Activated naive CD4-positive, alpha-beta T cell treated with anti-CD3 and anti-CD28 coated beads, Interleukin-2, amount 50 U/mL, for 16 hours (primary cell): ENCODE measurements around the gene EPS15.
"Not testable (repeated sequence)": the region's sequence is repeated elsewhere in the genome, so short reads cannot be mapped to it uniquely, and the experiment has no call there.

Experiments
- DNase-seq: peaks from one replicate; pipeline ENCODE4 v3.0.0-alpha.2; 2020

EPS15 gene

DNA sequence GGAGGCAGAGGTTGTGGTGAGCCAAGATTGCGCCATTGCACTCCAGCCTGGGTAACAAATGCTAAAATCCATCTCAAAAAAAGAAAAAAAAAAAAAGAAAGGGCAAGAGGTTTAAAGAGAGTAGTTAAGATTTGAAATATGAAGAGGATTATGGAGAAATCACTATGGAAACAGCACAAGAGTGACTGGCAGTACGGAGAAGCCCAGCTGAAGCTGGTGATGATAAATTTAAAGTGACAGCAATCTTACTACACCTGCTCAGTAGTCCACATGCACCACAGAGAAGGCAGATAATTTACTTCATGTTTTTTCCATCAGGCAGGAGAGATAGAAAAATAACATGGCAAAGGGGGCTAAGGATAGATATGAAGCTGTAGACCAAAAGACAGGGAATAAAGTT is 56.8 kb downstream of the EPS15 start:
- DNase-seq = not testable (repeated sequence)

- DNase-seq = no peak
These were observed 64.5 kb downstream of the EPS15 start for GRCh38 chr1:51454554-51454953.

DNA sequence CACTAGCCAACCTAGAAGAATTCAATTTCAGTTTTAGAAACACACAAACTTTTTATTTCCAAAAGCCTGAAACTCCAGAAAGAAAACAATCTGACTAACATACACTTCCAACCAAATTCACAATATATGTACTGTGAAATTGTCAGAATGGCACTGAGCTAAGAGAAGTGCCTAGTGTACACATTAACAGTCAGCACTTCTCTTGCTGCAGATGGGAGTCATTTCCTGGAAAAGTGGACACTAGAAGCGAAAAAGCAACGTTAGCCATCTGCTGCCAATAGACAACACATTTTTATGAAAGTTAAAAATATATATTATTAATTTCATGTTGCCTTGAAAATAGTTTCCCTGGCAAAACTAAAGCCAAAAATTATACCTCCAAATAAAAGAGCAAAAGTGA is 66.1 kb downstream of the EPS15 start:
- DNase-seq = no peak

DNA sequence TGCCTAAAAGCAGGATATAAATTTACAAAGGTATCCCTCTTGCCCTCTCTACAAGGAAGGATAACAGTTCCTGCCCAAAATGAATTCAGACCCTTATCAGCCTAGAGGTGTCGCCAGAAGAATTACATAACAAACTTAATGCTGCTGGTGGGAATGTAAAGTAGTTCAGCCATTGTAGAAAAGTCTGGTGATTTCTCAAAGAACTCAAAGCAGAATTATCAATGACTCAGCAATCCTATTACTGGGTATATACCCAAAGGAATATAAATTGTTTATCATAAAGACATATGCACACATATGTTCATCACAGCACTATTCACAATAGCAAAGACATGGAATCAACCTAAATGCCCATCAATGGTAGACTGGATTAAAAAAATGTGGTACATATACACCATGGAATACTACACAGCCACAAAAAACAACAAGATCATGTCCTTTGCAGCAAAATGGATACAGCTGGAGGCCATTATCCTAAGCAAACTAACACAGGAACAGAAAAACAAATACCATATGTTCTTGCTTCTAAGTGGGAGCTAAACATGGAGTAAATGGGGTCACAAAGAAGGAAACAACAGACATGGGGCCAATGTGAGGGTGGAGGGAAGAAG is 70.1 kb downstream of the EPS15 start:
- DNase-seq = not testable (repeated sequence)

DNA sequence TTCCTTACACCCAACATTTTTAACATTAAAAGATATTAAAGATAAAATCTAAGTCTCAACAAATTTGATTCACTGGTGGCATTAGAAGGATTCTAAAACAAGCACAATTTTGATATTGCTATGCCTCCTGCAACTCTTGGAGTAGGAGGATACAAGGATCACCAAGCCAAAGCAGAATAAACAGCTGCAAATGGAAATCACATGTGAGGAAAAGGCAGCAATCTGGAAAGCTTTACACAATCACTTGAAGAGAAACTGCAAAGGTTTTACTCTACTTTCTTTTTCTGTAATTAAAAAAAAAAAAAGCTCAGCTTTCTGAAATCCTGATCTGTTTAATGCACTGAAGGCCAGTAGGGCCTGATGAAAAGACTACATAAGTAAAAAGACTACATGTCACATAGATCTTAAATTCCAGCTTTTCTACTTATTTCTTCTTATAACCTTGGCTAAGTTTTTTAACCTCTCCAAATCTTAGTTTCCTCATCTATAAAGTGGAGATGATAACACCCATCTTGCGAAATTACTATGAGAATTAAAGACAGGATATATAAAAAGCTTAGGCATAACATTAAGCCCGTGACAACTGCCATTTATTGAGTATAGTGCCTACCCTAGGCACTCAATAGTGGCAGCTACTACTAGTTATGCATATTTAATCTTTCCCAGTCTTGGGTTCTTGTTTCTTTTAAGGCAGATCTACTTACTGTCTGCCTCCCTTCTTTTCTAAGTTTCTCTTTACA is 73.5 kb downstream of the EPS15 start:
- no peak for DNase-seq

DNA sequence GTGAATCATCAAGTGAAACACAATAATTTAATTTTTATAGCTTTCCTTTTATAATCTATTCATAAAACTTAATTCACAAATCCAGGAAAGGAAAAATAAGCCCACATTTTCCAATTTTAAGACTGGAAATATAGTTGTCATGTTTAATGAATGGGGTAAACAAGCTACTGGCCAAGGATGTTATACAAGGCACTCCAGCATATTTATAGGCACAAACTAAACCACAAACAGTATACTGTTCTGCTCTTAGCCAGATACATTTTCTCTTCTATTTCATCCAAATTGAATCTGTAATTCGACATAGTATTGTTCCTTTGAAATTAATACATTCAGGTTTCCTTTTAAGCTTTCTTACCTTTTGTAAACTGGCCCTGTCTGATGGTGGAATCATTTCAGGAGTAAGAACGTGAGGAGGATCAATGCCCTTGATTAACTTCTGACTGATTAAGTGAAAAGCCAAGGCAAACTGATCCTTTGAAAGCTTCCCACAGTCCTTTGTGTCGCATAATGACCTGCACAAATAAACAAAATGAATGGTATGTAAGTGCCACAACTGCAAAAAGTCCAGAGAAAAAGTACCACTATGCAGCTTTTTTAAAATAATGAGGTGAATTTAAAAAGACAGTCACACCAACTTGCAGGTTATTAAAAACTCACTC is 74.4 kb downstream of the EPS15 start:
- DNase-seq = no peak

GRCh38 chr1:51444096-51444495 is 75.0 kb downstream of the EPS15 start:
- no peak for DNase-seq

DNA sequence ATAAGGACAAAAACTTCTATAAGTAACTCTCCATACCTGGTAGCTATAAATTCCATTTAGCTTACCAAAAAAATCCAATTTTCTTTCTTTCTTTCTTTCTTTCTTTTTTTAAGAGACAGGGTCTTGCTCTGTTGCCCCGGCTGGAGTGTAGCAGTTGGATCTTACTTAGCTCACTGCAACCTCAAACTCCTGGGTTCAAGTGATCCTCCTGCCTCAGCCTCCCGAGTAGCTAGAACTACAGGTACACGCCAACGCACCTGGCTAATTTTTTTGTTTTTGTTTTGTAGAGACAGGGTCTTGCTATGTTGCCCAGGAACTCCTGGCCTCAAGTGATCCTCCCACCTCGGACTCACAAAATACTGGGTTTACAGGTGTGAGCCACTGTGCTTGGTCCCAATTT is 75.5 kb downstream of the EPS15 start:
- DNase-seq = no peak

- DNase-seq = no peak
These were observed 76.5 kb downstream of the EPS15 start for GRCh38 chr1:51442616-51443015.

DNA sequence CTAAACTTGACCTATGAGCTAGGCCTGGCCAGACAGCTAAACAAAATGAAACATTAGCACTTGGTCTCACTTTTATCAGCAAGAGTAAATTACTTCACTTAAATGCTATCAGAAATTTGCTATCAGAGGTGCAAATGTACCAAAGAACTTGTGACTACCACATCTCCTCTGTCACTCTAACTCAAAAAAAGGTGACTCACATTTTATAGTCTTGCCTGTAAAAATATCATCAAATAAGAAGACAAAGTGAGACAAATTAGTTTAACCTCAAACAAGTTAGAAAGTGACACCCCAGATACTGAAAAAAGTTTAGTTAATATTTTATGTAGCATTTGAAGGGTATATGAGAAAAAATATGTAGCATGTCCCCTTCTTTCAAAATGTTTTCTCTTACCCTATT is 76.9 kb downstream of the EPS15 start:
- DNase-seq = no peak

DNA sequence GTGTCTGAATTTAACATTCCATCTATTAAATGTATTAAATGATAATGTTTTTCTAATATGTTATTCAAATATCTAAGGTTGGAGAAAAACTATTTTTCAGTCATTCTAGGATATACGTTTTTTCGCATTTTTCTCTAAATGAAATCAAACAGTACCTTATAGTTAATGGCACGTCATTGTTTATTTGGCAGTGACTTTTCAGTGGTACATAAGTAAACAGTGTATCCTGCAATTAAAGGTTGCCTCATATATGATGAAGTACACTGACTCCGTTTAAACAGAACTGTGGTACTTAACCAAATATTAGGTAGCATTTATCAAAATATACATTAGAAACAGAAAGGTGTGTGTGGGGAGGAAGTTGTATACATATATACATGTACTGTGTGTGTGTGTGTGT is 79.2 kb downstream of the EPS15 start:
- no peak for DNase-seq

- DNase-seq = no peak
These were observed 80.0 kb downstream of the EPS15 start for GRCh38 chr1:51439053-51439452.

GRCh38 chr1:51437391-51437790 is 81.7 kb downstream of the EPS15 start:
- DNase-seq = not testable (repeated sequence)

DNA sequence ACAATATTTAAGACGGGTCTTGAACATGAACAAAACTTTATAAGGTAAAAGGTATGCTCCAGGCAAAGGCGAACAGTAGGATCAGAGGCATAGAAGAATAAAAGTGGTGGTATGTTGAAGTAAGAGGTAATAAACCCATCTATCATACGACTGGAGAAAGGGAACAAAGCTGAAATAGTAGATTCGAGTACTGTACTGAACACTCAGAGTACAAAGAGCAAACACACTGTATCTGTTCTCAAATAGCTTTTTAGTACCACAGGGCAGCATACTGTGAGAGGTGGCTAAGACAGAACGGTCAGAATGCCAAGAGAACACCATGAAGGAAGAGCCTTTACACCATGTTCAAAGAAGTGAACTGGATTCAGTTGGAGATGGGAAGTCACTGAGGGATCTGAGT is 83.2 kb downstream of the EPS15 start:
- DNase-seq = no peak

DNA sequence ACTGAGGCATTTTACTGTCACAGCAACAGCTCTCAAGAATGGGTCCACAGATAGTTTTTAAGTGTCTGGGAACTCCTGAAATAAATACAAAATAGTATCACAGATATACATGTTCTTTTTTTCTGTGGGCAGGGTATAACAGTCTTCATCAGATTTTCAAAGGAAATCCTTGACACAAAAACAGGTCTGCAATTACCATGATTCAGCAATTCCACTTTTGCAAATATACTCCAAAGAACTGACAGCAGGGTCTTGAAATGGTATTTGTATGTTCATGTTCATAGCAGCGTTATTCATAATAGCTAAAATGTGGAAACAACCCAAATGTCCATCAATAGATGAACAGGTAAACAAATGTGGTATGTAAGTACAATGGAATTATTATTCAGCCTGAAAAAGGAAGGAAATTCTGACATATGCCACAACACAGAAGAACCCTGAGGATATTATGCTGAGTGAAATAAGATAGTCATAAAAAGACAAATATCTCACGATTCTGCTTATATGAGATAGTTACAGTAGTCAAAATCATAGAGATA is 85.0 kb downstream of the EPS15 start:
- no peak for DNase-seq

DNA sequence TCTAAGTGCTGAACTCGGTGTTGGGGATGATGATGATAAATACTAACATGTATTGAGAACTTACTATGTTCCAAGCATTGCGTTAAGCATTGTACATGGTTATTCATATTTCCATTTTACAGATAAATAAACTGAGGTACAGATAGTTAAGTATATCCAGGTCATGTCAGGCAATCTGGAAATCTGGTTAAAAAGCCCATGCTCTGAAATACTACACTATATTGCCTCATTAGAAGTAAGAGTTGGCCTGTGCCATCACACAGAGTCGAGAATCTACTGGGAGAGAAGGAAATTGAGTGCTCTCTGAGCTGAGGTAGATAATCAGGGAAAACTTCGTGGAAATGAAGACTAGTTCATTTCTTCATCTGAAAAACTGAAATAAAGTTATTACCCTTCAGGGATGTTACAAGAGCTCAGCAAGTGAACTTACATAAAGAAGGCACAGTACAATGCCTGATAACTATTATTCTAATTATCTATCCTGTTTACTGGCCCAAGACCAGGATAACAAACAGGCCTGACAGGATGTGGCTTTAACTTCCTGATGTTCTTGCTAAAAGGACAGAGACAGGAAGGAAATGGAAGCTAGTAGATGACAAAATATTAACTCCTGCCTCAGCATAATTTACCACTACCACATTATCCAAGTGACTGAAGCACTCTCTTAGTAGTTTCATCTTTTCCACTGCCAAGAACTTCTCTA is 85.6 kb downstream of the EPS15 start:
- DNase-seq = no peak

GRCh38 chr1:51432146-51432545 is 86.9 kb downstream of the EPS15 start:
- DNase-seq = no peak

DNA sequence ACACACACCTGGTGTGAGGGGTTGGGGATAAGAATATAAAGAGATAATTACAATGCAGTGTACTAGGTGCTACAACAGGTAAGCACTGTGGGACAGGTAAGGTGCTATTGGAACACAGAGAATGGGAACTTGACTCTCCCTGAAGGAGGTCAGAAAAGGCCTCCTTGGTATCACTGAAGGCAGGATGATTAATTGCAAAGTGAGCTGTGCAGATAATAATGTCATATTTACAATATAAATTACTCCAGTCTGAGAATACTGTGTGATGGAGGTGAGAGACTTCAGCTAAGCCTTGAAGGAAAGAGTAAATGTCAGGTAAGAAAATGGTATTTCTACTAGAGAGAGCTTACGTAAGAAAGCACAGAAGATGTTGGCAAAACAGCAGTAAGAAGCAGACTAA is 91.6 kb downstream of the EPS15 start:
- no peak for DNase-seq

DNA sequence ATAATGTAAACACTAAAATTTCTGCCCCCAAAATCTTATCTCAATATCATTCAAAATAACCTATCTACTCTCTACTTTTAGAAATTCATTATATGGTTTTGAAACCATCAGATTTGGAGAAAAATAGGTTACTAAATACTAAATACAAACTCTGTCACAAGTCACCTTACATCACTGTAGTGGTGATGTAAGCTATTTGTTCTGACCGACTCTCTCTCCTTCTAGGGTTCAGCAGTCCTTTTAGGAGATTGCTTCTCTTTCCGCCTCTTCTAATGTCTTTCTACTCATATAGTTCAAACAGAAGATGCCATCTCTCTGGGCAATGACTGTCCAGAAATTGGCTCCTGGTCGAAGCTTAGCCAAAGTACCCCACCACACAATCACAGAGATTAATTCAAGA is 93.1 kb downstream of the EPS15 start:
- DNase-seq = no peak

DNA sequence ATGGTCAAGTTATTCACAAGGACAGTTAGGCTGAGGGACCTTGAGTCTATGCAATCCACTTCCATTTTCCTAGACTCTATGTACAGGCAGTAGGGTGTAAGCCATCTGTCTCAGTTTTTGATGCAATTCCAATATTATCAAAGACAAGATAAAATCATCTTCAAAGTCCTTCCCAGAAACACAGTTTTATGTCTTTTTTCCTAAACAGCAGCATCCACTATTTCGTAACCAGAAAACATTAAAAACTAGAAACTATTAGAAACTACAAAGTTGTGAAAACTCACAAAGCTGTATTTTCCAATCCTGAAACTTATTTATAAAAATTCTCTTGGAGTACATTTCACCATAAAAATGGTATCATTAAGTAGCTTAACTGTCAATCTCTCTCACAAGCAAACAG is 93.8 kb downstream of the EPS15 start:
- no peak for DNase-seq

DNA sequence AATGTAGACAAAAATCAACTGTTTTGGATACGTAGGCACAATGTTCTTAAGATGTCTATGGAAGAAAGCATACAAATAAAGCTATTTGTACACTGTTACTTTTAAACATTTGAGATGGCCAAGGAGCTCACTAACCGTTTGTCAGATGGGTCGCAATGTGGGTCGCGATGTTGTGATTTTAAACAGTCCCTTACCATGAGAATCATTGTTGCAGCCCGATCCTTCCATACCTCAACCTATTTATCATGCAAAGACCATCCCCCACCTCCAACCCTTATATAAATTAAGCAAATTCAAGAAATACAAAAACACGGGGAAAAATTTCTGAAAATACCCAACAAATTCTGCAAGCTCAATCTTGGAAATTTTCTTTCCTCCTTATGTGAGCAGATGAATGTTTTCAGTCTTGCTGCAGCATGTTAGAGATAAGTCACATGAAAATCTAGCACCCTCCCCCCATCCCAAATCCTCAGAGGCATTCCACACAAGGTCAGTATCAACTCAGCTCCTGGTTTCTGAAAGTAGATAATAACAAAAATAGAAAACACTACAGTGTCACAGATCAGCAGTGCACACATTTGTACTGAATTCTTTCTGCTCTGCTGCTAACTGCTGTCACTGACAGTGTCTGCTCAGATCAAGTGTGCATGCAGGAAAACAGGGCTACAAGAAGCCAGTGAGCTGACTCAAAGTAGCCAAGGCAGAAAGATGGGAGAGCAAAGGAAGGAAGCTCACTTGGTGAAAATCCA is 95.8 kb downstream of the EPS15 start:
- DNase-seq = no peak

- DNase-seq = no peak
These were observed 96.5 kb downstream of the EPS15 start for GRCh38 chr1:51422367-51423072.
